OCI-LY1 (cell line): ENCODE data around the gene SPACA4.

Experiments used
- EZH2 ChIP-seq: fragments of 200-600 bp; sonication (generic), shearing (Covaris generic); IDR thresholded peaks from 2 replicates; pipeline ENCODE4 v1.8.0; 2017; ENCODE audit warnings: borderline replicate concordance, mixed run types, mild to moderate bottlenecking, antibody characterized with exemption, low read length, moderate library complexity, mixed read lengths
- TF ChIP-seq, protein P1 (sequence below): fragments of 200-600 bp; sonication (generic), shearing (Covaris generic); IDR thresholded peaks from 2 replicates; pipeline ENCODE4 v1.5.1; 2017; ENCODE audit warnings: mild to moderate bottlenecking, antibody characterized with exemption, low read length, moderate library complexity, mixed read lengths

DNA sequence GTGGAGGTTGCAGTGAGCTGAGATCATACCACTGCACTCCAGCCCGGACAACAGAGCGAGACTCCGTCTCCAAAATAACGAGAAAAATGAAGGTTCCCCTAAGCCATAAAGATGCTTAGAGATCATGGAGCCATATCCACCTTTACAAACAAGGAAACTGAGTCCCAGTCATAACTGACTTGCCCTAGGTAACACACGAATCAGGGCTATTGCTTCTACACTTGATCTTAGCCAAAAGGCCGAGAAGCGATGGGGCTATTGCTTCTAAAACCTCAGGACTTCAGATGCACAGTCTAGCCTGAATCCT, 27.4 kb downstream of the SPACA4 start:
- TF ChIP-seq, protein P1, sequence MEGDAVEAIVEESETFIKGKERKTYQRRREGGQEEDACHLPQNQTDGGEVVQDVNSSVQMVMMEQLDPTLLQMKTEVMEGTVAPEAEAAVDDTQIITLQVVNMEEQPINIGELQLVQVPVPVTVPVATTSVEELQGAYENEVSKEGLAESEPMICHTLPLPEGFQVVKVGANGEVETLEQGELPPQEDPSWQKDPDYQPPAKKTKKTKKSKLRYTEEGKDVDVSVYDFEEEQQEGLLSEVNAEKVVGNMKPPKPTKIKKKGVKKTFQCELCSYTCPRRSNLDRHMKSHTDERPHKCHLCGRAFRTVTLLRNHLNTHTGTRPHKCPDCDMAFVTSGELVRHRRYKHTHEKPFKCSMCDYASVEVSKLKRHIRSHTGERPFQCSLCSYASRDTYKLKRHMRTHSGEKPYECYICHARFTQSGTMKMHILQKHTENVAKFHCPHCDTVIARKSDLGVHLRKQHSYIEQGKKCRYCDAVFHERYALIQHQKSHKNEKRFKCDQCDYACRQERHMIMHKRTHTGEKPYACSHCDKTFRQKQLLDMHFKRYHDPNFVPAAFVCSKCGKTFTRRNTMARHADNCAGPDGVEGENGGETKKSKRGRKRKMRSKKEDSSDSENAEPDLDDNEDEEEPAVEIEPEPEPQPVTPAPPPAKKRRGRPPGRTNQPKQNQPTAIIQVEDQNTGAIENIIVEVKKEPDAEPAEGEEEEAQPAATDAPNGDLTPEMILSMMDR, result no peak
- TF ChIP-seq EZH2, result no peak
